Esophagus squamous epithelium (tissue), 4 donors: Measurements from ENCODE around the gene EEPD1.

Experiments
- POLR2A ChIP-seq, 4 donors: fragments of 450-650 bp; IDR thresholded peaks; one replicate each; pipeline ENCODE4 v1.6.1; 2017; ENCODE audit warnings: antibody characterized with exemption in 4 of 4, mild to moderate bottlenecking in 4 of 4, moderate library complexity in 3 of 4
- TF ChIP-seq, protein P1 (sequence below), 6 experiments: fragments of 450-650 bp in 4 of 6; fragments of 200-600 bp in 2 of 6; sonication (generic) in 2 of 6; IDR thresholded peaks; one replicate each; pipeline ENCODE4 v1.5.1; 2016 to 2019; ENCODE audit warnings: antibody characterized with exemption in 6 of 6, mild to moderate bottlenecking in 4 of 6, moderate library complexity in 4 of 6

DNA sequence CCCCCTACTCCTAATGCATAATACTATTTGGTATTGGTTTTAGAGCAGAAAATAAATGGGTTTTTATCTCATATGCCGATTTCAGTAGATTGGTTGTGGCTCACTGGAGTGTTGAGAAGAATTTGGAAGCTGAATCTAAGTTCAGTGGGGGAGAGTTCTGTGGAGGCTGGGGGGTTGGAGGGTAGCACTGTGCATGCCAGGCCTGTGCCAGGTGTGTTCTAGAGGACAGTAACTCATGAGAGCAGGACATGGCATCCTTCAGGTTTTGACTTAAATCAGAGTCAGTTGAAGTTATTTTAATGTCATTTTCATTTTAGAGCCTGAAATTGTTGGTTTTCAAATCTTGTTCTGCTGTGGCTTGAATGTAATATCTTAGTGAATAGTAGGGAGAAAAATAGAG, 79.5 kb downstream of the EEPD1 start:
- no peak for TF ChIP-seq POLR2A (IDR thresholded peaks at IDR 0.05)
- TF ChIP-seq, protein P1, sequence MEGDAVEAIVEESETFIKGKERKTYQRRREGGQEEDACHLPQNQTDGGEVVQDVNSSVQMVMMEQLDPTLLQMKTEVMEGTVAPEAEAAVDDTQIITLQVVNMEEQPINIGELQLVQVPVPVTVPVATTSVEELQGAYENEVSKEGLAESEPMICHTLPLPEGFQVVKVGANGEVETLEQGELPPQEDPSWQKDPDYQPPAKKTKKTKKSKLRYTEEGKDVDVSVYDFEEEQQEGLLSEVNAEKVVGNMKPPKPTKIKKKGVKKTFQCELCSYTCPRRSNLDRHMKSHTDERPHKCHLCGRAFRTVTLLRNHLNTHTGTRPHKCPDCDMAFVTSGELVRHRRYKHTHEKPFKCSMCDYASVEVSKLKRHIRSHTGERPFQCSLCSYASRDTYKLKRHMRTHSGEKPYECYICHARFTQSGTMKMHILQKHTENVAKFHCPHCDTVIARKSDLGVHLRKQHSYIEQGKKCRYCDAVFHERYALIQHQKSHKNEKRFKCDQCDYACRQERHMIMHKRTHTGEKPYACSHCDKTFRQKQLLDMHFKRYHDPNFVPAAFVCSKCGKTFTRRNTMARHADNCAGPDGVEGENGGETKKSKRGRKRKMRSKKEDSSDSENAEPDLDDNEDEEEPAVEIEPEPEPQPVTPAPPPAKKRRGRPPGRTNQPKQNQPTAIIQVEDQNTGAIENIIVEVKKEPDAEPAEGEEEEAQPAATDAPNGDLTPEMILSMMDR (IDR thresholded peaks at IDR 0.05): no peak
